ENCODE data around the gene RCE1.

DNA sequence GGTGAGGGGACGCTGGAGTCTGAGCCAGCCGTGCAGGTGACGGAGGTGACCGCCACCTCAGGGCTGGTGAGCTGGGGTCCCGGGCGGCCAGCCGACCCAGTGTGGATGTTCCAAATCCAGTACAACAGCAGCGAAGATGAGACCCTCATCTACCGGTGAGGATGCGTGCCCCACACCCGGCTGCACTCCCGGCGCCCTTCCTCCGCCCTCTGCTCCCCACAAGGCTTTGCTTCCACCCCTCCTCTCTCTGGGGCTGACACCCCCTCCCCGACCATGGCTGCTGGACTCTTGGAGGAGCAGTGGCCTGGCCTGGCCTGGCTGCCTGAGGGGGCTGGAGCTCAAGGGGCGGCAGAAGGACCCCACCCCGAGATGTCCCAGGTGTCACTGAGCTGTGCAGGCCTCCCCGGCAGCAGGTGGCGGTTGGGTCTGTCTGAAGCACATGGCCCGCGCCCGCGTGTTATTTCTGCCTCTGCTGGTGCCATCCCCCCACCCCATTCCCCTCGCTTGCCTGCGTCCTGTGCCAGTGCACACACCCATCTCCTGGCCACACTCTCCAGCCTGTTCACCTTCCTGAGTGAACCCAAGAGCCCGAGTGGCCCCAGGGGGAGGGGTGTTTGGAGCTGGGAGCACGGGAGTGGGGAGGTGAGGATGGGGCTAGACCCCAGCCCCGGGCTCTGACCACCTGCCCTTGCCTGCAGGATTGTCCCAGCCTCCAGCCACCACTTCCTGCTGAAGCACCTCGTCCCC, 15.9 kb downstream of the RCE1 start:
- TF ChIP-seq POLR2A (IDR thresholded peaks at IDR 0.05; ENCODE audit: low read depth, low read length) = no peak
- no peak for TF ChIP-seq POLR2AphosphoS5 (IDR thresholded peaks at IDR 0.05; ENCODE audit: low read depth, low read length)
- no peak for TF ChIP-seq TAF1 (IDR thresholded peaks at IDR 0.05; ENCODE audit: borderline replicate concordance, low read depth, low read length)

Measured in GM12892 (cell line).